Astrocyte (in vitro differentiated cells and primary cell): ENCODE results near the gene BMP7.

Experiments
- CTCF ChIP-seq: IDR thresholded peaks from 2 replicates; pipeline ENCODE4 v1.5.1; 2011; ENCODE audit warnings: low read depth, mild to moderate bottlenecking, inconsistent platforms, low read length, moderate library complexity; ENCODE audit not compliant: insufficient read depth
- EZH2 ChIP-seq: IDR thresholded peaks from 2 replicates; pipeline ENCODE4 v1.6.1; 2012; ENCODE audit warnings: mild to moderate bottlenecking, low read length, inconsistent platforms; ENCODE audit not compliant: insufficient read depth

GRCh38 chr20:57259121-57259937 lies 7.1 kb downstream of the BMP7 start:
- no peak for TF ChIP-seq CTCF
- TF ChIP-seq EZH2: no peak
